Effector CD8-positive, alpha-beta T cell (primary cell): Measurements from ENCODE around the gene TBC1D9.

Source experiments
- DNase-seq: peaks from one replicate; lab custom pipeline; 2025; lab: John Stamatoyannopoulos, UW

TBC1D9 gene

GRCh38 chr4:140691369-140691768 lies 64.8 kb downstream of the TBC1D9 start:
- no peak for DNase-seq

GRCh38 chr4:140690093-140690492 lies 66.1 kb downstream of the TBC1D9 start:
- DNase-seq = no peak

GRCh38 chr4:140689623-140690022 lies 66.6 kb downstream of the TBC1D9 start:
- DNase-seq = no peak

GRCh38 chr4:140688711-140689598 lies 67.2 kb downstream of the TBC1D9 start:
- no peak for DNase-seq

- DNase-seq = no peak
Observed at GRCh38 chr4:140686796-140687195, 69.4 kb downstream of the TBC1D9 start.

GRCh38 chr4:140684314-140684713 lies 71.9 kb downstream of the TBC1D9 start:
- no peak for DNase-seq

- no peak for DNase-seq
Observed at GRCh38 chr4:140681201-140681600, 75.0 kb downstream of the TBC1D9 start.

DNA sequence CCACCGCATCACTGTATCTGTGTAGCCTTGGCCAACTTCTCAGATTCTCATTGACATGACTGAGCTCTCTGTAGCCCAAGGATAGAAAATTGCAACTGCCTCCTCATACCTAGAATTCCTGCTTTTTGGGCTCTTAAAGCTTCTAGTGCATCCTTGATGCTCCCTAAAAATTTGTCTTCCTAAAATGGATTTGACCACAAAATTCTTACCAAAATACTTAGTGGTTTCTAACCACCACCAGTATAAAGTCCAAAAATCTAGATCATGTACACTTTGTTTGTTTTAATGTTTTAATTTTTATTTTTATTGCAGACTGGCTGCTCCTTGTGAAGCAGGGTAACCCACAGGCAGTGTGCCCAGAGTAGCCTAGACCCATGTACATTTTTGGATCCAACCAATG lies 75.5 kb downstream of the TBC1D9 start:
- DNase-seq = no peak

DNA sequence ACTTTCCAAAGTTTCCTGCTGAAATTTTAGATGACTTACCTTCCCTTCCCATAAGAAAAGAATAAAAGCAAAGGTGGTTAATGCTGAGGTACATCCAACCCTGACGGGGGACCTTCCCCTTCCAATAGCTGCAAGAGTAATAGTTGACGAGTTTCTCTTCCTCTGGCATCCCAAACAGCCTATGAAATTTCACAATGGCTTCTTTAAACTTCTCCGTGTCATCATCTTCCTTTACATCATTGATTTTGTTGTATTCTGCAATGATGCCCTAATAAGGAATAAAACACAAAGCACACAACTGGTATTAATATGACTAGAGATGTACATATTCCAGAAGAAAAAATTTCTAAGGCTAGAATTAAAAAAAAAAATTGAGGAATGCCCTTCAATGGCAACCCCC lies 76.6 kb downstream of the TBC1D9 start:
- DNase-seq = no peak

- DNase-seq = no peak
Observed at GRCh38 chr4:140675599-140676231, 80.5 kb downstream of the TBC1D9 start.

DNA sequence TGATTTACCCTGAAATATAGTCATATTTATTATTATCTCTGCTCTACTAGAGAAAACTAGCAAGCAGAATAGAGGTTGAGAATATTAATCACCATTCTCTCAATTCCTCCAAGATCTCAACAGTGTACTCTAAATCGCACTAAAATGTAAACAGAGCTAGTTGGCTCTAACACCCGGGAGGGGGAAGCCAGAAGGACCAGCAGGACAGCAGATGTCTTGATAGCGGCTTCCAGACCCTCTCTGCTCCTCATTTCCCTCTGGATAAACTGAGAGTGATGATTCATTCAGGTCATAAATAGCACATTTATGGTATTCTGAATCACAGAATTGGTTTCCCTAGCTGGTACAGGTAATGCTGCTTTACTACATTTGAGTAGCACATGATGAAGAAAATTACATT lies 82.5 kb downstream of the TBC1D9 start:
- DNase-seq = no peak

DNA sequence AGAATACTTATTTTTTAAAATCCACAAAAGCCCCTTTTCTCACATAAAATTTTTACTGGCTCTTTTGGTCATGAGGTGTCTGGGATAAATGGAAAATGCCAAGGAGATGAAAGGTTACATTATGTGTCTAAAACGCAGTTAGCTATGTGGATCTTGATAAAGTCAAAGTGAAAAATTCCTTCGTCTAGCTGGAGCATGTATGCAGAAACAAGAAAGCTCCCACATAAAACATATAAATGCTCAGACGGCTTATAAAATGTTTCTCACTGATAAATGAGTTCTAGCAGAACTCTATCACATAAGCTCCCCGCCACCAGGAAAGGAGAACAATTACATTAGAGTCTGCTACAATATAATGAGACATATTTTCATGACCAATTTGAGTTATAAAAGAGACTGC lies 83.8 kb downstream of the TBC1D9 start:
- no peak for DNase-seq

- DNase-seq = no peak
Observed at GRCh38 chr4:140668111-140668510, 88.1 kb downstream of the TBC1D9 start.

DNA sequence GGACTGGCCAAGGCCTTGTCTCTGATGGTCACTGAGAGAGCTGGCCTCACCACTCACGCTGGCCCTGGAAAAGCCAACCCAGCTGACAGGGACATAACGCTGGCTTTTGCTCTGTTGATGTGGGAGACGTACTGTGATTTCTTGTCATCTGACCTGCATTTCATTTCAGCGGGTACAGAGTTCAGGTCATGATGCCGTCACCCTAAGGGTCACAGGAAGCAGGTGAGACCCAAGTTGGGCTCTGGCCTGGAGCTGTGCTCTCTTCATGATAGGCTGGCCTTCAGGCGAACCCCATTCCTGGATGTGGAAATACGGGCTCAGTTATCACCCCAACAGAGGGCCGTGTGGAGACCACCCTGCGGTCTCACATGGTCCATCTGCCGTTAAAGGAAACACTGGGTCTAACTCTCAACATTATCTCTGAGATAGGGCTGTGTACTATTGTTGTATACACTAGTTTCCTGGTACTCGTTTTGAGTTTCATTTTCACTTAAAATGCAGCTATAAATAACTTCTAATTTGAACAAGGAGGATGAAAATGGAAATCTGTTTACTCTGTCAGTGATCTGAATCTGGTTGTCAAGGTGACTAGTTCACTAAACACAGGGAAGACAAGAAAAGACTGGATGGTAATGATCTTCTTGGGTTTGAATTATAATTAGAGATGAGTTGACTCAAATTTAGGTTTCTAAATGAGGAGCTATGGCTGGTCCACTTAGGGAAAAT lies 89.1 kb downstream of the TBC1D9 start:
- no peak for DNase-seq

DNA sequence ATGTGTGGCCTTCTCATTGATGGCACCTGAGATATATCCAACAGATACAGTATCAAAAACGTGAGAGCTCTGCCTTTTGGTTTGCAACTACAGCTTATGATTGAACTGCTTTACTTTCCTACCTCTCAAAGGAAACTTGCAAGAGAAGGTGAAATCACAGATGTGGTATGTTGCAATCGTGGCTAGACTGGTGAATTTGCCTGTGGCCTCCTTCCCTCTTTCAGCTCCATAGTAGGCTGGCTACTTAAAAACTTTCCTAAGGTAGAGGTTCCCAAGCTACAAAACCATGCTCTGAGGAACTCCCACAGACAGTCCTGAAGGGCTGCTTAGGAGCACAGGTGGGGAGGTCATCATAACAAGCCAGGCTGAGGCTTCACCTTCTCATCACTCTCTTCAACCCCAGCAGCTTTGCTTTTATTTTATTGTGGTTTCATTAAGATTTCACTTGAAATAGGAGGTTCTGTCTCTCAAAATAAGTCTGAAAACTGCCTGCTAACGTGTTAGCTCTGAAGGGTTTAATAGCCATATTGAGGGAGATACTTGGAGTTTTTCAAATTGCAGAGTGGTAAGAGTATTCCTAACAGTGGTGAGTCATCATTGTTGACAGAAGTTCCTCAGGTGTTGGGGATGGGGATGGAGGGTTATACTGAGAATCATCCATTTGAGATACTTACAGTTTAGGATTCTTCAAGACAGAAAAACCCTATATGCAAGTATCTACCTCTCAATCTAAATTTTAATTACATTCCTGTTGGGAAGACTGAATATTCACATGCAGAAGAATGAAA lies 93.9 kb downstream of the TBC1D9 start:
- DNase-seq = no peak

- no peak for DNase-seq
Observed at GRCh38 chr4:140661550-140661949, 94.6 kb downstream of the TBC1D9 start.

GRCh38 chr4:140659943-140660700 lies 96.1 kb downstream of the TBC1D9 start:
- DNase-seq = no peak

DNA sequence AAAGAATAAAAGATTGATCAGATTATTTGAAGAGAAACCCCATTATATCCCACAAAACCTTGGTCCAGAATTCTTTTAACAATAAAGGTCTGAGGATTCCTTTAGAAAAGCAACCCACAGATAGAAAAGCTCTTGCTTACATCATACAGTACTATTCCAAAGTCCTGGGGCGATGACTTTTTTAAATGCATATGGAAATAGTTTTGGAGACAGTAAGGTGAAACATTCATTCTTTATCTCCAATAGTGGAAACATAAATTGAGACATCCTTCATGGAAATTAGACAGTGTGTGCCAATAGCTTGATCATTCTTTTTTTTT lies 101.7 kb downstream of the TBC1D9 start:
- DNase-seq = no peak

DNA sequence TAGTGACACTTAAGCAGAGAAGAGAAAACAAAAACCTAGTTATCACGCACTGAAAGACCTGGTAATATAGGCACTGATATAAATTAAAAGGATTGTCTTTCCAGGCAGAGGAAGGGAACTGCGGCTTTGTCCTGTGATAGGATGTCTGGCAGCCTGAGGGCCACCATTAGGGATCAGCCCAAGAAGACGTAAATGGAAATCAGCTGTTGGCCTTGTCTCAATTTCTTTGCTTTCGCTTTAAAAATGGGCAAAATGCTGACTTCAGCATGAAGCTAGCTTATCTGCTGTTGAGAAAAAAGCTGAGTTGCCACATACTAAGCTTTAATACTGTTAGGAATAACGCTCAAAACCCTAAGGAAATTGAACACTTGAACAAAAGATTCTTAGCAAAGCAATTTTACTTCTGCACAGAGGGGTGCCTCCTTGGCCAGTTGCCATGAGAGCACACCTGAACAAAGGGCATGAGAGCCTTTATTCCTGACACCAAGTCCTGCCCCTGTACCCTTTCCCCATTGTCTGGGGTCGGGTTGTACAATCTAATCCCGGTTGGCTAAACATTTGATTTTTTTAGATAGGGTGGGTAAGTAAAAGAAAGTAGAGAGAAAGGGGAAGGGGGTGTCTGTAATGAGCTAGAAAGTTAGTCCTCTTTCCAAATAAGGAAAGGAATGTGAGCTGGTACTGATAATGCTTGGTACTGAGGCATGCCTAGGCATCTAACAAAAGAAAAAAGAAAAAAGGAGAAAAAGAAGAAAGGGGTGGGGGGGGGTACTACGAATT lies 102.3 kb downstream of the TBC1D9 start:
- DNase-seq = no peak

GRCh38 chr4:140652601-140653000 lies 103.6 kb downstream of the TBC1D9 start:
- no peak for DNase-seq
